GM12892 (cell line): Measurements from ENCODE around the gene PEX11A.

Source experiments
- POLR2A ChIP-seq: IDR thresholded peaks from 2 replicates; pipeline ENCODE4 v1.6.1; 2011; ENCODE audit warnings: low read depth, low read length, control low read depth
- POLR2AphosphoS5 ChIP-seq: IDR thresholded peaks from 2 replicates; pipeline ENCODE4 v1.6.1; 2011; ENCODE audit warnings: low read depth, low read length, control low read depth
- TAF1 ChIP-seq: IDR thresholded peaks from 2 replicates; pipeline ENCODE4 v1.6.1; 2011; ENCODE audit warnings: low read depth, mild to moderate bottlenecking, control low read depth, low read length, borderline replicate concordance

- TF ChIP-seq TAF1 (no peak), POLR2AphosphoS5 (no peak), POLR2A (no peak)
Measured at GRCh38 chr15:89648106-89649012, 42.2 kb downstream of the PEX11A start.
